ENCODE data around the gene SMG6. TPM values are rescaled to one million over a fixed set of nuclear protein-coding genes. Genes with fewer than 3 reads are reported as not detected.

The SMG6 gene
- total and polyA plus RNA-seq, 2 of the 8 experiments (the other 6 are each of a cell fraction or from before 2014, with no cell fraction given) = 18.5 to 25.2 TPM

DNA sequence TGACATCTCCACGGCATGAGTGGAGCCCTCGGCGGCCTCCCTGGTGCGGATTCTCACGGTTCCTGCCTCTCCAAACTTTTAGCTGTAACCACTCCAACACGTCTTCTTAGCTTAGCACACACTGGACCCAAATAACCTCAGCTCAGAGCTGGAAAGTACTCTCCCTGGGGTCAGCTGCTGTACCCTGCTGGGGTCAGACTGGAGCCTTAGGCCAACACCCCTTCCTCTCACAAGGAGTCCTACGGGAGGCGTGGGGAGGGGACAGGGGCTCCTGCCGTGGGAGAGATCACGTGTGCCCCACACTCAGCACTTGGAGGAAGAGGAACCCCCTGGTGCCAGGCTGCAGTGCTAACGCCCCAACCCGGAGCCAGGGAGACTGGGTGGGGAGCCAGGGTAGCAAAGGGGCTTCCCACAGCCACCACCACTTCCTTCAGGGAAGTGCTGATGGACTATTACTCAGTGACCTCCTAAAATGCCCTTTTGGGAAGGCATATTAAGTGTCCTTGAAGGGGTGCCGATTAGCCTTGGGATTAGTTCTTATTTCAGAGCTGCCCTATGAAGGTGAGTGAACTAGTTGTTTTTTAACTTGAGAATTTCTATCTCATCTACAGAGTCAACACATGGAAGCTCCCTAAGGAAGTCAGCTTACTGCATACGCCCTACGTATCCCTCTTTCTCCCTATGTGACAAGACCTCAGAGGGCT, 124.6 kb downstream of the SMG6 start:
- no peak overlapping the region for H2AK5ac ChIP-seq (ENCODE audit: low read depth, low read length)
- CTCF ChIA-PET (ENCODE audit: partially characterized antibody) = interaction anchor here (0.7 to 2.5 kb wide), 18 partner anchors 9 to 125 kb away, joined by 3 to 12 read pairs (median 4); no protein-coding TSS in a partner anchor
- no peak overlapping the region for H3K4me3 ChIP-seq (ENCODE audit: extremely low read depth in 1 of 4, insufficient read depth in 2 of 4, low read depth in 3 of 4, low read length in 4 of 4)
- H2AFZ ChIP-seq (ENCODE audit: low read length) = no peak overlapping the region
- no peak overlapping the region for H2BK15ac ChIP-seq (ENCODE audit: low read length)
- no peaks in the 10 kb centered on the region for H3K79me2 ChIP-seq (ENCODE audit: control insufficient read depth in 1 of 2, insufficient read depth in 2 of 2, low read length in 2 of 2)
- H3K23me2 ChIP-seq (ENCODE audit: low read depth, low read length) = no peaks in the 10 kb centered on the region; the same call in 1 of the 2 replicates
- peaks cover 0 to 3% of the 10 kb centered on the region in 2 experiments for H4K20me1 ChIP-seq (replicated peaks in 1 of 2; ENCODE audit: control insufficient read depth in 1 of 2, insufficient read depth in 2 of 2, low read length in 2 of 2)
- 86% methylated on average over 15 of the region's 15 CpGs; no CpG with 5 or more reads in 1 of the 2 experiments for WGBS, 2 experiments (ENCODE audit: extremely low coverage in 1 of 2, insufficient coverage in 1 of 2, insufficient read length in 1 of 2, insufficient replicate concordance in 2 of 2, low coverage in 1 of 2, low lambda C conversion rate in 2 of 2, missing lambda C conversion rate in 1 of 2)
- H3K23ac ChIP-seq (ENCODE audit: insufficient read length) = no peak overlapping the region
- no peak overlapping the region for H3K27ac ChIP-seq (ENCODE audit: low read depth, low read length)
- FAIRE-seq (no peak), DNase-seq (ENCODE audit: low read depth in 1 of 2, low spot score in 2 of 2) (no peak)
- H2BK5ac ChIP-seq (ENCODE audit: low read depth, low read length) = no peak overlapping the region
- no peak overlapping the region for H3K56ac ChIP-seq (replicated peaks; ENCODE audit: insufficient read length, low read depth, low read length)
- no peak overlapping the region for H2BK120ac ChIP-seq (replicated peaks; ENCODE audit: low read depth, low read length)
- H3K4me2 ChIP-seq (ENCODE audit: insufficient read depth in 1 of 2, low read depth in 2 of 2, low read length in 2 of 2) = no peak overlapping the region
- no peak overlapping the region for H3K9ac ChIP-seq (replicated peaks in 1 of 4; ENCODE audit: extremely low read depth in 1 of 4, low read depth in 3 of 4, low read length in 3 of 4)
- H4K91ac ChIP-seq (replicated peaks; ENCODE audit: insufficient read length, low read length) = no peak overlapping the region
- H3K14ac ChIP-seq (ENCODE audit: insufficient read length) = no peak overlapping the region
- H4K5ac ChIP-seq (ENCODE audit: insufficient read length, low read depth, low read length) = no peak overlapping the region
- no peaks in the 10 kb centered on the region; the same call in 1 of the 2 replicates for H3K79me1 ChIP-seq (ENCODE audit: low read depth, low read length)
- no peak for TF ChIP-seq TAF1 (IDR thresholded peaks at IDR 0.05; ENCODE audit: low read depth, low read length)
- no peak for TF ChIP-seq CEBPB (IDR thresholded peaks at IDR 0.05; ENCODE audit: low read depth, low read length)
- no peak for TF ChIP-seq RFX5 (IDR thresholded peaks at IDR 0.05; ENCODE audit: borderline replicate concordance, low read depth, low read length)
- TF ChIP-seq SP1 (IDR thresholded peaks at IDR 0.05; ENCODE audit: low read depth, low read length) = no peak
- no peak for TF ChIP-seq CHD1 (IDR thresholded peaks at IDR 0.05; ENCODE audit: low read depth, low read length)
- H2BK20ac ChIP-seq (ENCODE audit: low read length) = no peak overlapping the region
- no peaks in the 10 kb centered on the region for H3K27me3 ChIP-seq (replicated peaks in 1 of 4; ENCODE audit: control insufficient read depth in 3 of 4, extremely low read depth in 1 of 4, insufficient read depth in 3 of 4, low read length in 3 of 4)
- POLR2A ChIA-PET (ENCODE audit: partially characterized antibody) = interaction anchor here (1.4 to 1.8 kb wide), 2 partner anchors 13 to 123 kb away, joined by 3 to 4 read pairs; no protein-coding TSS in a partner anchor
- no peak overlapping the region for H3K4ac ChIP-seq (replicated peaks; ENCODE audit: insufficient read length, low read depth, low read length)
- no peak overlapping the region for H4K8ac ChIP-seq (ENCODE audit: extremely low read depth, insufficient read depth, low read length)
- peaks cover 0 to 7% (median 2%) of the 10 kb centered on the region in 4 experiments; a peak in 3 of 7 replicates for H3K4me1 ChIP-seq (replicated peaks in 1 of 4; ENCODE audit: control insufficient read depth in 3 of 4, insufficient read depth in 4 of 4, low read length in 3 of 4)
- no peaks in the 10 kb centered on the region for H3K9me3 ChIP-seq (ENCODE audit: insufficient read depth in 2 of 2, low read depth in 1 of 2, low read length in 1 of 2)
- H2BK12ac ChIP-seq (ENCODE audit: low read depth, low read length) = no peak overlapping the region
- no peak overlapping the region for H3K18ac ChIP-seq (ENCODE audit: extremely low read depth, low read length)
- H3K36me3 ChIP-seq (ENCODE audit: control insufficient read depth in 2 of 4, insufficient read depth in 4 of 4, low read length in 3 of 4) = peaks cover 0 to 2% (median 0%) of the 10 kb centered on the region in 4 experiments; a peak in 2 of 8 replicates
